Skin epidermis (tissue), 12 donors: ENCODE data around the gene ABCC11.
A peak's percentile ranks its signal among the peaks of the same experiment; 100 is the strongest.
"Not testable (repeated sequence)": the region's sequence is repeated elsewhere in the genome, so short reads cannot be mapped to it uniquely, and the experiment has no call there.

Experiments
- H3K27ac ChIP-seq, 21 experiments: fragments of 200-600 bp; sonication (generic) in 11 of 21; one replicate each; pipeline ENCODE4 v1.5.0; 2020; ENCODE audit warnings: mild to moderate bottlenecking in 3 of 21, inconsistent platforms in 2 of 21, moderate library complexity in 2 of 21
- H3K4me3 ChIP-seq, 7 experiments: fragments of 200-600 bp; sonication (generic) in 2 of 7; one replicate each; pipeline ENCODE4 v1.5.0; 2020; ENCODE audit warnings: inconsistent platforms in 2 of 7, mild to moderate bottlenecking in 2 of 7, moderate library complexity in 1 of 7

The ABCC11 gene

GRCh38 chr16:48252013-48252412, 4.7 kb upstream of the ABCC11 start:
- Histone ChIP-seq H3K27ac (peak overlapping the region in 1 of 21 experiments; percentile 7), H3K4me3 (no peak overlapping the region)

GRCh38 chr16:48250520-48251278, 3.4 kb upstream of the ABCC11 start:
- no peak overlapping the region for H3K4me3 ChIP-seq
- H3K27ac ChIP-seq, result no peak overlapping the region

GRCh38 chr16:48246066-48246465, 1.3 kb downstream of the ABCC11 start:
- Histone ChIP-seq H3K4me3 (peak overlapping the region in 1 of 7 experiments; percentile 92), H3K27ac (peak overlapping the region in 3 of 21 experiments; percentile 9 to 94 (median 23))

- H3K27ac ChIP-seq, result peak overlapping the region; percentile 57 to 98 (median 91)
- H3K4me3 ChIP-seq, result peak overlapping the region; percentile 51 to 92 (median 81)
Measured at GRCh38 chr16:48244863-48245195, 2.5 kb downstream of the ABCC11 start.

- H3K4me3 ChIP-seq, result peak within 1 kb of the TSS; percentile 51 to 92 (median 81)
Measured at GRCh38 chr16:48244080-48244862, 3.1 kb downstream of the ABCC11 start, which contains the start of gene LONP2. Gene LONP2 (plus strand): TSS chr16:48244300. CDS start chr16:48244389, 89 bp downstream.

GRCh38 chr16:48240147-48240546, 7.2 kb downstream of the ABCC11 start:
- not testable (repeated sequence) for H3K27ac ChIP-seq

More at GRCh38 chr16:48244080-48244862, 3.1 kb downstream of the ABCC11 start, which contains the start of gene LONP2:
- H3K27ac ChIP-seq, result peak within 1 kb of the TSS; percentile 57 to 98 (median 91)

GRCh38 chr16:48236286-48236685, 11.1 kb downstream of the ABCC11 start:
- Histone ChIP-seq H3K27ac (no peak overlapping the region), H3K4me3 (no peak overlapping the region)

More at GRCh38 chr16:48240147-48240546, 7.2 kb downstream of the ABCC11 start:
- not testable (repeated sequence) for H3K4me3 ChIP-seq

- no peak overlapping the region for H3K4me3 ChIP-seq
- no peak overlapping the region for H3K27ac ChIP-seq
Measured at GRCh38 chr16:48235556-48236136, 11.7 kb downstream of the ABCC11 start.

GRCh38 chr16:48235058-48235555, 12.2 kb downstream of the ABCC11 start:
- Histone ChIP-seq H3K27ac (no peak overlapping the region), H3K4me3 (no peak overlapping the region)

- Histone ChIP-seq H3K4me3 (no peak overlapping the region), H3K27ac (no peak overlapping the region)
Measured at GRCh38 chr16:48234630-48235029, 12.7 kb downstream of the ABCC11 start.

GRCh38 chr16:48232493-48233040, 14.8 kb downstream of the ABCC11 start:
- Histone ChIP-seq H3K4me3 (no peak overlapping the region), H3K27ac (no peak overlapping the region)

GRCh38 chr16:48231727-48232492, 15.4 kb downstream of the ABCC11 start:
- Histone ChIP-seq H3K27ac (no peak overlapping the region), H3K4me3 (no peak overlapping the region)

- H3K27ac ChIP-seq, result no peak overlapping the region
- H3K4me3 ChIP-seq, result no peak overlapping the region
Measured at GRCh38 chr16:48225456-48225855, 21.9 kb downstream of the ABCC11 start.

- H3K4me3 ChIP-seq, result no peak overlapping the region
- H3K27ac ChIP-seq, result no peak overlapping the region
Measured at GRCh38 chr16:48223490-48223889, 23.8 kb downstream of the ABCC11 start.

- no peak overlapping the region for H3K4me3 ChIP-seq
- H3K27ac ChIP-seq, result no peak overlapping the region
Measured at GRCh38 chr16:48220891-48221290, 26.4 kb downstream of the ABCC11 start.

- Histone ChIP-seq H3K4me3 (no peak overlapping the region), H3K27ac (no peak overlapping the region)
Measured at GRCh38 chr16:48218473-48218872, 28.9 kb downstream of the ABCC11 start.

- no peak overlapping the region for H3K27ac ChIP-seq
- no peak overlapping the region for H3K4me3 ChIP-seq
Measured at GRCh38 chr16:48217708-48218107, 29.6 kb downstream of the ABCC11 start.

- Histone ChIP-seq H3K4me3 (no peak overlapping the region), H3K27ac (no peak overlapping the region)
Measured at GRCh38 chr16:48215738-48216137, 31.6 kb downstream of the ABCC11 start.

- H3K4me3 ChIP-seq, result no peak overlapping the region
- no peak overlapping the region for H3K27ac ChIP-seq
Measured at GRCh38 chr16:48212033-48212432, 35.3 kb downstream of the ABCC11 start.
